NOMO-1 treated with DMSO at 0.1 percent for 48 hours (cell line): Measurements from ENCODE around the gene GABRR2.
"Not testable (repeated sequence)": the region's sequence is repeated elsewhere in the genome, so short reads cannot be mapped to it uniquely, and the experiment has no call there.

Experiments used
- DNase-seq: peaks from one replicate; lab custom pipeline; 2025; ENCODE audit not compliant: unreplicated experiment; lab: John Stamatoyannopoulos, UW

Gene GABRR2

DNA sequence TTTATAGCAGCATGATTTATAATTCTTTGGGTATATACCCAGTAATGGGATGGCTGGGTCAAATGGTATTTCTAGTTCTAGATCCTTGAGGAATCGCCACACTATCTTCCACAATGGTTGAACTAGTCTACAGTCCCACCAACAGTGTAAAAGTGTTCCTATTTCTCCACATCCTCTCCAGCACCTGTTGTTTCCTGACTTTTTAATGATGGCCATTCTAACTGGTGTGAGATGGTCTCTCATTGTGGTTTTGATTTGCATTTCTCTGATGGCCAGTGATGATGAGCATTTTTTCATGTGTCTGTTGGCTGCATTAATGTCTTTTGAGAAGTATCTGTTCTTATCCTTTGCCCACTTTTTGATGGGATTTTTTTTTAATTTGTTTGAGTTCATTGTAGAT lies 20.0 kb downstream of the GABRR2 start:
- not testable (repeated sequence) for DNase-seq

GRCh38 chr6:89291256-89291819 lies 23.8 kb downstream of the GABRR2 start:
- no peak for DNase-seq

GRCh38 chr6:89290401-89291155 lies 24.5 kb downstream of the GABRR2 start:
- no peak for DNase-seq

- DNase-seq, result peak; percentile 6
Measured at GRCh38 chr6:89289710-89290109, 25.4 kb downstream of the GABRR2 start.

GRCh38 chr6:89287351-89288028 lies 27.6 kb downstream of the GABRR2 start:
- DNase-seq, result no peak

DNA sequence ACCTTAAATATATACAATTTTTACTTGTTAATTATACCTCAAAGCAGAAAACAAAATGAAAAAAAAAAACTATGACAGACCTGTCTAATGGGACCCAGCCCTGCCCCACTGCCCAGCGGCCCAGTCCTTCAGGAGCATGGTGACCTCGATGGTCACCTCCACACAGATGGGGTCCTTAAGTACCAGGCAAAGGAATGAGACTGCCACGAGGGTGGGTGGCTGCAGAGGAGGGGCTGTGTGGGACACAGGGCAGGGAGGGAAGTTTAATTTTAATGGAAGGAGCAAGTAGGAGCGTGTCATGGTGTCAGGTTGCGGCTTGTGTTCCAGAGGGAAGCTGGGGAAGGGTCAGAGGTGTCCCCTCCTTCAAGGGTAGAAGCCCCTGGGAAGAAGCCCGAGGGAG lies 28.6 kb downstream of the GABRR2 start:
- DNase-seq, result no peak

GRCh38 chr6:89284963-89285735 lies 29.9 kb downstream of the GABRR2 start:
- no peak for DNase-seq

GRCh38 chr6:89284081-89284480 lies 31.0 kb downstream of the GABRR2 start:
- no peak for DNase-seq

DNA sequence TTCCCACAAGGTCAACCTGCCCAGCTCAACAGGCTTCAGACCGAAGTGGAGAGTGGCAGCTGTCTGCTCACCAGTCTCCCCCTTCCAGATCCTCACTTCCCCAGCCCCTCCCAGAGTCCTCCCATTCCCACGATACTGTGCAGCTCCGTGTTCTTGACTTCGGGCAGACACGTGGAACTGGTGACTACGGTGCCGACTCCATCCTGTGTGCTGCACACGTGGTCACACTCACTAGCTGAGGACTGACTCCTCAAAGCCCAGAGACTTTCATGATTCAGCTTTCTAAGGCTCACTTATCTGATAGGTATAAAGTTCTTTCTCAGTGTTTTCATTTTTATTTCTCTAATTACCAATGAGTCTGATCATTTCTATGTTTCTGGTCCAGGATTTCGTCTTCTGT lies 32.4 kb downstream of the GABRR2 start:
- DNase-seq, result no peak

- DNase-seq, result peak; percentile 88
Measured at GRCh38 chr6:89281779-89282246, 33.3 kb downstream of the GABRR2 start.

DNA sequence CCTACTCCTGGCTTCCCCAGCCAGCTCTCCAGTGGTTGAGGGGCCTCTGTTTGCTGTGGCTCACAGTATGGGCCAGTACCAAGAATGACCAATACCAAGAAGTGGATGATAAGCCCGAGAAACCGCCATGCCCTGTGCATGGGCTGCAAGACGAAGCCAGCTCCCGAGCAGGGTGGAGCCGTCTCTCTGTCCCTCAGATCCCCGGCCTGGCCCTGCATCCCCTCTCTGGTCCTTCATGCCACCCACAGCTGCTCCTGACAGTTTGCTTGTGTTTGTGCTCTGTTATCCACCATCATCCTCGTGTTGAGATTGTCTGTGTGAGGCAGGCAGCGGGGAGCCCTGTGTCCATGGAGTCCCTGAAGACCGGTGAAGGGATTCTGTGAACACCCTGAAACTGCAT lies 36.1 kb downstream of the GABRR2 start:
- no peak for DNase-seq

DNA sequence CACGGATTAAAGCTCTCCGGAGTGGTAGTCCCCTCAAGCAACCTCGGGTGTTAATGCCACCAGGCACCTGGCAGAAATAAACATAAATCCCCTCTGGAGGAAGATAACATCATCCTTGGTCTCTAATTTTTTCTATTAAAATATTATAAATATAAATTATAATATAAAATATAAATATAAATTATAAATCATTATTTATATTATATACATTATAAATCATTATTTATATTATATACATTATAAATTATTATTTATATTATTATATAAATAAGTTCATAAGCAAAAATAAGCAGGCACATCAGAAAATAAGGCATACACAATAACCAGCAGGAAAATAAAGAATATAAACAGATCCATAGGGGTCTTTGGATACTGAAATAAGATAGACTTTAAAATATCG lies 39.2 kb downstream of the GABRR2 start:
- no peak for DNase-seq

DNA sequence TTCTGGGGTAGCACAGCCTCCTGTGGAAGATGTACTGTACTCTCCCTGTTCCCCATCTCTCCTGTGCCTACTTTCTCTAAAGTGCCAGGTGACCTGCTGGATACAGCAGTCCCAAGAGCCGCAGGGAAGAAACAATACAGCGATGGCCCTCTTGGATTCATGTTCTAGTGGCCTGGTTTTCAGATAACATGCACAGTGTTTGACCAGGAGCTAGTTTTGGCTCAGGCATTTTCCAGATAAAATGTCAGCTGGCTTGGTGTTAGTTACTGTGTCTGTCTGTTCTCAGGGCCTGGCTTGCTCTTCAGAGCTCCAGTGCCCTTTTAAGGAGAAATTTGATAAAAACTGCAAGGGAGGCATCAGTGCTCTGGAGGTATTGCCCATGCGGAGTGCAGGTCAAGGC lies 41.3 kb downstream of the GABRR2 start:
- no peak for DNase-seq

GRCh38 chr6:89272596-89272995 lies 42.5 kb downstream of the GABRR2 start:
- DNase-seq, result no peak

GRCh38 chr6:89270951-89271721 lies 44.0 kb downstream of the GABRR2 start:
- peak; percentile 72 for DNase-seq

- DNase-seq, result no peak
Measured at GRCh38 chr6:89269981-89270380, 45.1 kb downstream of the GABRR2 start.

DNA sequence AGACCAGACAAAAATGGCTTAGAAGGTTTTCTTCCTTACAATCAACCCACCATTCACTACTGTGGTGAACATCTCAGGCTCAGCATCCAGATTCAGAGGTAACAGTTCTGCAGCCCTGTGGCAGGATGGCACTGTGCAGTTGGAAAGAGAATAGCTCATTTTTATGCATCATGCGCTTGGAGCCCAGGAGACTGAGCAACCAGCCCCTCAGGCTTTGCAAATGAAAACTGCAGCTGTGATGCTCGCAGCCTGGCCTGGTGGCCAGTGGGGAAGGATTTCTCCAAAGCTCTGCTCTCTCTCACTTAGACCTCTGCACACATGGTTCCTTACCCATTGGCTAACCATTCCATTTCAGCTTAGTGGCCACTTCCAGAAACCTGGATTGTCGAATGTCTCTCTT lies 45.8 kb downstream of the GABRR2 start:
- no peak for DNase-seq

DNA sequence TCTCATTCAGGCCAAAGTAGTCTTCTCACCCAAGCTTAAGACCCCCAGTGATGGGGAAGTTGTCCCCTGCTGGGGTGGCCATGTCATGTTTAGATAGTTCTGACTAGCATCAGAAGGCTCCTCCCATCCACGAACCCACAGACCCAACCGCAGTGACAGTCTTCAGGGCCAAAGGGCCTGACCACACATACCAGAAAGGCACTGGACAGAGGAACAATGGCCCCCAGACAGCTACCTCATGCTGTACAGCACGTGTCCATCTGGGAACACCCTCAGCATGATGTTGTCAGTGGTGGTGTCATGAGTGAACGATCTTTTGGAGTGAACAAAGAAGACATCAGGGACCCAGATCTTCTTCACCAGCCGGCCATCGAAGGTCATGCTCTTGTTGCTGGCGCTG lies 46.3 kb downstream of the GABRR2 start:
- no peak for DNase-seq

DNA sequence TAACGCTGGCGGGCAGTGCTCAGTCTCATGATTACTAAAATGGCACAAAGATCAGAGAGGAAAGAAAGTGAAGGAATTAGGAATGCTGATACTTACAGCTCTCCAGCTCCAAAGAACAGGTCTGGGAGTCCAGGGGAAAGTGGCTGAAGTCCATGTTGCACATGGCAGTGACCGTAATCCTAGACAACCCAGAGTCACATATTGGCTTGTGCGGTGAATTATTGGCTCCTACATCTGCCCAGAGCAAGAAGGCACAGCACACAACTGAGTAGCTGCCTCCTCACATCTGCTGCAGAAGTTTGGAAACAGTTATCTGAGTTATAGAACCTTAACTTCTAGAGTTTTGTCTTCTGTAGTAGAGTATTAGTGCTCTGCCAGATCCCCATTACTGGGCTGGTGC lies 47.2 kb downstream of the GABRR2 start:
- DNase-seq, result no peak

- no peak for DNase-seq
Measured at GRCh38 chr6:89264296-89264695, 50.8 kb downstream of the GABRR2 start.

DNA sequence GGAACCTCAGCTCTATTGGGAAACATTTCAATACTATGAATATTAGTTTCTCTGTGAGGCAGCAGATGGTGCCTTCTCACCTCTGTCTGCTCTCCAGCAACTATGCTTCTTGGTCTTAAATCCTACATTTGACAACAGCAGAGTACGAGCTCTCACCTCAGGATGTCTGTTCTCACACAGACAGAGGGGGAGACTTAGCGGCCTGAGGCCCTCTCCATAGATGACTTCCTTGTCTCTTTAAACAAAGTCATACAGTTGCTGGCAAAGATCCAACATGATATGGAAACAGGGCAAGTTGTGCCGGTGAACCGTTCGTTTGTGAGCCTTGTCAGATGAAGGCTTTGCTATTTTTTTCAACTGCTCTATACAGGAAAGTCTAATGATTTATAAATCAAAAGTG lies 54.3 kb downstream of the GABRR2 start:
- peak; percentile 57 for DNase-seq
